SK-N-SH treated with all-trans-retinoic acid at 6 μM for 48 hours (cell line): Measurements from ENCODE around the gene PLA2G4A.

Experiments used
- ATAC-seq: fragments of 200-7000 bp; cut with Tn5 transposase; 3 replicates; pipeline ENCODE4 v1.9.1; 2020; ENCODE audit warnings: mild to moderate bottlenecking, moderate library complexity
- ARNTL ChIP-seq: fragments of 450-650 bp; formaldehyde crosslinking; IDR thresholded peaks from 2 replicates; pipeline ENCODE4 v1.5.0; 2020; ENCODE audit warnings: low read depth, mild to moderate bottlenecking, moderate library complexity, borderline replicate concordance
- BACH2 ChIP-seq: fragments of 250-450 bp; sonication (Bioruptor Pico); IDR thresholded peaks from 2 replicates; pipeline ENCODE4 v1.9.0; 2021; ENCODE audit warnings: mild to moderate bottlenecking, borderline replicate concordance
- CREB5 ChIP-seq: fragments of 250-450 bp; sonication (Bioruptor Pico); IDR thresholded peaks from 2 replicates; pipeline ENCODE4 v1.5.1; 2020; ENCODE audit warnings: low read depth, mild to moderate bottlenecking, moderate library complexity
- CSDC2 ChIP-seq: fragments of 250-450 bp; sonication (Bioruptor Pico); IDR thresholded peaks from 2 replicates; pipeline ENCODE4 v1.5.0; 2020; ENCODE audit warnings: mild to moderate bottlenecking, moderate library complexity
- CSRNP3 ChIP-seq: fragments of 250-450 bp; sonication (Bioruptor Pico); IDR thresholded peaks from 2 replicates; pipeline ENCODE4 v1.5.1; 2021; ENCODE audit warnings: mild to moderate bottlenecking, moderate library complexity
- ESRRG ChIP-seq: fragments of 250-450 bp; sonication (Bioruptor Pico); IDR thresholded peaks from 2 replicates; pipeline ENCODE4 v1.6.1; 2021; ENCODE audit warnings: mild to moderate bottlenecking
- GLIS3 ChIP-seq: fragments of 250-450 bp; sonication (Bioruptor Pico); IDR thresholded peaks from 2 replicates; pipeline ENCODE4 v1.5.0; 2020; ENCODE audit warnings: mild to moderate bottlenecking, moderate library complexity
- ISL1 ChIP-seq: fragments of 250-450 bp; sonication (Bioruptor Pico); IDR thresholded peaks from 2 replicates; pipeline ENCODE4 v2.1.2; 2022; ENCODE audit warnings: mild to moderate bottlenecking, moderate library complexity
- PATZ1 ChIP-seq: fragments of 250-450 bp; sonication (Bioruptor Pico); IDR thresholded peaks from 2 replicates; pipeline ENCODE4 v1.8.0; 2020; ENCODE audit warnings: mild to moderate bottlenecking, moderate library complexity, borderline replicate concordance
- POU6F1 ChIP-seq: fragments of 250-450 bp; sonication (Bioruptor Pico); IDR thresholded peaks from 2 replicates; pipeline ENCODE4 v1.8.0; 2021; ENCODE audit warnings: low read depth, mild to moderate bottlenecking, moderate library complexity, borderline replicate concordance
- PPARA ChIP-seq: fragments of 250-450 bp; sonication (Bioruptor Pico); IDR thresholded peaks from 2 replicates; pipeline ENCODE4 v1.5.0; 2020; ENCODE audit warnings: mild to moderate bottlenecking, borderline replicate concordance
- RARB ChIP-seq: fragments of 250-450 bp; sonication (Bioruptor Pico); IDR thresholded peaks from 2 replicates; pipeline ENCODE4 v1.8.0; 2021; ENCODE audit warnings: mild to moderate bottlenecking, moderate library complexity
- SNAI2 ChIP-seq: fragments of 250-450 bp; sonication (Bioruptor Pico); IDR thresholded peaks from 2 replicates; pipeline ENCODE4 v1.5.0; 2020; ENCODE audit warnings: mild to moderate bottlenecking, moderate library complexity
- TCF4 ChIP-seq: fragments of 250-450 bp; sonication (Bioruptor Pico); IDR thresholded peaks from 2 replicates; pipeline ENCODE4 v1.8.0; 2021; ENCODE audit warnings: mild to moderate bottlenecking, moderate library complexity, borderline replicate concordance
- TOX ChIP-seq: fragments of 250-450 bp; sonication (Bioruptor Pico); IDR thresholded peaks from 2 replicates; pipeline ENCODE4 v1.8.0; 2021; ENCODE audit warnings: mild to moderate bottlenecking, moderate library complexity, borderline replicate concordance
- TSHZ2 ChIP-seq: fragments of 250-450 bp; sonication (Bioruptor Pico); IDR thresholded peaks from 2 replicates; pipeline ENCODE4 v1.5.0; 2020; ENCODE audit warnings: mild to moderate bottlenecking, moderate library complexity
- ZC3H10 ChIP-seq: fragments of 250-450 bp; sonication (Bioruptor Pico); IDR thresholded peaks from 2 replicates; pipeline ENCODE4 v1.5.1; 2021; ENCODE audit warnings: mild to moderate bottlenecking, moderate library complexity
- ZFP3 ChIP-seq: fragments of 250-450 bp; sonication (Bioruptor Pico); IDR thresholded peaks from 2 replicates; pipeline ENCODE4 v1.5.0; 2020; ENCODE audit warnings: mild to moderate bottlenecking, moderate library complexity
- ZNF565 ChIP-seq: fragments of 450-650 bp; formaldehyde crosslinking; conservative IDR thresholded peaks from 2 replicates; pipeline ENCODE4 v1.5.0; 2020; ENCODE audit warnings: low read depth, mild to moderate bottlenecking, moderate library complexity
- ZNF8 ChIP-seq: fragments of 450-650 bp; formaldehyde crosslinking; IDR thresholded peaks from 2 replicates; pipeline ENCODE4 v1.5.0; 2020; ENCODE audit warnings: mild to moderate bottlenecking, moderate library complexity

PLA2G4A gene

GRCh38 chr1:186793582-186793927 lies 35.2 kb upstream of the PLA2G4A start:
- no peak for ATAC-seq
- TF ChIP-seq BACH2 (CRISPR knock-in tag) (no peak), CSRNP3 (CRISPR knock-in tag) (no peak), SNAI2 (CRISPR knock-in tag) (no peak), RARB (no peak), ARNTL (CRISPR knock-in tag) (no peak), ESRRG (no peak), ZNF8 (no peak), PATZ1 (CRISPR knock-in tag) (no peak), CSDC2 (CRISPR knock-in tag) (no peak), ISL1 (no peak), ZFP3 (CRISPR knock-in tag) (no peak), ZNF565 (CRISPR knock-in tag) (no peak), TSHZ2 (CRISPR knock-in tag) (no peak), GLIS3 (CRISPR knock-in tag) (no peak), POU6F1 (no peak), CREB5 (CRISPR knock-in tag) (no peak), TCF4 (CRISPR knock-in tag) (no peak), ZC3H10 (CRISPR knock-in tag) (no peak)
- TF ChIP-seq, all 23 proteins: peak for 0

DNA sequence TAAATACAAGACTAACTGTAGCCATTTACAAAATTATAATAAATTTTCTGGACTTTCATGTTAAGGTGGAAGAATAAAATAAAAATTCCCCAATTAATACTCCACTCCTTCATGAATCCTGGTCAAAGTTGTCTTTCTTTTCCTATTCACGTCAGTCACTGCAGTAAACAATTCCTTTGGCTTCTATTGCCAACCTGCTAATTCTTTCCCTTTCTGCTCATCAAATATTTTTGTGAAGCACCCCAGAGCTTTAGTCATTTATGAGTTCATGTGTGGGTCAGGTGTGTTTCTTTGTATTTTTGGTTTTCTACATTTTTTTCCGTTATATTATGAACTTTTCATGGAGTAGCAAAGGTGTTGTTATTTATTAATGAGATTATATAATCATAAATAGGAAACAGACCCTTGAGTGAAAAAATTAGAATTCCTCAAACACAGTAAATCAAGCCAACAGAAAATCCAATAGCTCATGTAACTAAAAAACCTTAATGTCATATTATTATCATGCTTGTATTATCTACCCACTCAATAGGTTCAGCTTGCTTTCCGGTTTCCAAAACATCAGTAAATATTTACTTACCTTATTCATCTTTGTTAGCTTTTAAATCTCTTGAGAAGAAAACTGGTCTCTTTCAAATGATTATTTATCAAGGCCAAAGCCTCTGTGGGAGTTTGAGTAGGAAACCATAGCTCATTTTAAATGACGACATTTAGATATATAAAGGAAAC lies 29.6 kb upstream of the PLA2G4A start:
- TF ChIP-seq ARNTL (CRISPR knock-in tag) (no peak), TSHZ2 (CRISPR knock-in tag) (no peak), TOX (no peak), PPARA (CRISPR knock-in tag) (no peak), CREB5 (CRISPR knock-in tag) (no peak)
- no peak for ATAC-seq
